H9 (cell line): ENCODE data around the gene MYO1E. TPM values are rescaled to one million over a fixed set of nuclear protein-coding genes. Genes with fewer than 3 reads are reported as not detected.

ENCODE experiments used
- DNase-seq: peaks from one replicate; pipeline ENCODE4 v3.0.0-alpha.2; 2017
- H2AFZ ChIP-seq: one replicate; pipeline ENCODE4 v1.6.1; 2013; ENCODE audit warnings: mild to moderate bottlenecking, low read length, control low read depth, moderate library complexity
- H2AK5ac ChIP-seq: 2 replicates; pipeline ENCODE4 v1.6.1; 2013; ENCODE audit warnings: low read length, control low read depth, mixed read lengths; ENCODE audit not compliant: insufficient read length
- H2BK120ac ChIP-seq: one replicate; pipeline ENCODE4 v1.6.1; 2013; ENCODE audit warnings: low read depth, mild to moderate bottlenecking, low read length, control low read depth, inconsistent platforms; ENCODE audit not compliant: poor library complexity, severe bottlenecking
- H2BK12ac ChIP-seq: 2 replicates; pipeline ENCODE4 v1.6.1; 2013; ENCODE audit warnings: low read length, control low read depth, mixed read lengths, low read depth; ENCODE audit not compliant: insufficient read length
- H2BK15ac ChIP-seq: 2 replicates; pipeline ENCODE4 v1.6.1; 2013; ENCODE audit warnings: low read depth, low read length, control low read depth
- H2BK20ac ChIP-seq: one replicate; pipeline ENCODE4 v1.6.1; 2013; ENCODE audit warnings: low read depth, mild to moderate bottlenecking, low read length, control low read depth, inconsistent platforms; ENCODE audit not compliant: poor library complexity, severe bottlenecking
- H2BK5ac ChIP-seq: 2 replicates; pipeline ENCODE4 v1.6.1; 2013; ENCODE audit warnings: low read length, control low read depth, mixed read lengths; ENCODE audit not compliant: insufficient read length
- H3K14ac ChIP-seq: 2 replicates; pipeline ENCODE4 v1.6.1; 2013; ENCODE audit warnings: low read length, control low read depth; ENCODE audit not compliant: insufficient read depth
- H3K18ac ChIP-seq: 2 replicates; pipeline ENCODE4 v1.6.1; 2013; ENCODE audit warnings: low read depth, mild to moderate bottlenecking, mixed read lengths, low read length, control low read depth; ENCODE audit not compliant: insufficient read length
- H3K23ac ChIP-seq: 2 replicates; pipeline ENCODE4 v1.6.1; 2013; ENCODE audit warnings: low read length, control low read depth, mixed read lengths, low read depth; ENCODE audit not compliant: insufficient read length
- H3K23me2 ChIP-seq: 2 replicates; pipeline ENCODE4 v1.6.1; 2013; ENCODE audit warnings: low read depth, mild to moderate bottlenecking, mixed read lengths, low read length, control low read depth; ENCODE audit not compliant: insufficient read length, poor library complexity, severe bottlenecking
- H3K27ac ChIP-seq: 2 replicates; pipeline ENCODE4 v1.5.1; 2013; ENCODE audit warnings: low read length, control low read depth, mixed read lengths, low read depth; ENCODE audit not compliant: insufficient read length
- H3K27me3 ChIP-seq: 2 replicates; pipeline ENCODE4 v1.6.1; 2013; ENCODE audit warnings: low read length, control low read depth, inconsistent platforms; ENCODE audit not compliant: insufficient read depth
- H3K4ac ChIP-seq: 2 replicates; pipeline ENCODE4 v1.6.1; 2013; ENCODE audit warnings: low read depth, mild to moderate bottlenecking, control low read depth, inconsistent platforms, low read length, moderate library complexity
- H3K4me1 ChIP-seq: 2 replicates; pipeline ENCODE4 v1.6.1; 2013; ENCODE audit warnings: low read length, control low read depth, inconsistent platforms; ENCODE audit not compliant: insufficient read depth
- H3K4me2 ChIP-seq: 2 replicates; pipeline ENCODE4 v1.6.1; 2013; ENCODE audit warnings: low read length, control low read depth, mixed read lengths; ENCODE audit not compliant: insufficient read length, insufficient read depth
- H3K56ac ChIP-seq: 2 replicates; pipeline ENCODE4 v1.6.1; 2013; ENCODE audit warnings: low read depth, mild to moderate bottlenecking, mixed read lengths, low read length, control low read depth; ENCODE audit not compliant: insufficient read length
- H3K79me1 ChIP-seq: 2 replicates; pipeline ENCODE4 v1.6.1; 2013; ENCODE audit warnings: low read depth, mild to moderate bottlenecking, moderate library complexity, low read length, control low read depth, inconsistent platforms; ENCODE audit not compliant: insufficient read depth, poor library complexity, severe bottlenecking
- H3K79me2 ChIP-seq: 2 replicates; pipeline ENCODE4 v1.6.1; 2013; ENCODE audit warnings: low read length, control low read depth, inconsistent platforms; ENCODE audit not compliant: insufficient read depth
- H3K9ac ChIP-seq: 2 replicates; pipeline ENCODE4 v1.6.1; 2013; ENCODE audit warnings: low read length, control low read depth, mixed read lengths; ENCODE audit not compliant: insufficient read length; ENCODE audit errors: extremely low read depth
- H3K9me3 ChIP-seq: one replicate; pipeline ENCODE4 v1.6.1; 2013; ENCODE audit warnings: low read depth, low read length, inconsistent platforms; ENCODE audit not compliant: control insufficient read depth
- H3T11ph ChIP-seq: one replicate; pipeline ENCODE4 v1.6.1; 2013; ENCODE audit warnings: mild to moderate bottlenecking, low read length, control low read depth, inconsistent platforms
- H4K20me1 ChIP-seq: one replicate; pipeline ENCODE4 v1.6.1; 2013; ENCODE audit not compliant: control insufficient read depth, insufficient read length, insufficient read depth
- H4K5ac ChIP-seq: 2 replicates; pipeline ENCODE4 v1.6.1; 2013; ENCODE audit warnings: low read depth, mild to moderate bottlenecking, mixed read lengths, low read length, control low read depth; ENCODE audit not compliant: insufficient read length
- H4K8ac ChIP-seq: replicated peaks from 2 replicates; pipeline ENCODE4 v1.6.1; 2013; ENCODE audit warnings: low read length, control low read depth, mixed read lengths, low read depth; ENCODE audit not compliant: insufficient read length
- H4K91ac ChIP-seq: 2 replicates; pipeline ENCODE4 v1.6.1; 2013; ENCODE audit warnings: low read depth, mild to moderate bottlenecking, moderate library complexity, mixed read lengths, low read length, control low read depth; ENCODE audit not compliant: insufficient read length
- H3K27ac Mint-ChIP-seq, 3 experiments: 2 replicates in 2 of 3; 3 replicates in 1 of 3; pipeline ENCODE4 v1.8.0; 2020 to 2021; ENCODE audit warnings: mixed read lengths in 3 of 3, mild to moderate bottlenecking in 1 of 3, moderate library complexity in 1 of 3
- H3K27me3 Mint-ChIP-seq: 2 replicates; pipeline ENCODE4 v1.8.0; 2021; ENCODE audit warnings: low read depth, mild to moderate bottlenecking, moderate library complexity, mixed read lengths
- H3K36me3 Mint-ChIP-seq, 3 experiments: 2 replicates in 2 of 3; 3 replicates in 1 of 3; pipeline ENCODE4 v1.8.0; 2020 to 2021; ENCODE audit warnings: low read depth in 3 of 3, mixed read lengths in 3 of 3; ENCODE audit not compliant: insufficient read depth in 1 of 3
- H3K4me1 Mint-ChIP-seq, 2 experiments: 2 replicates each; pipeline ENCODE4 v1.8.0; 2020; ENCODE audit warnings: mixed read lengths in 2 of 2
- H3K4me3 Mint-ChIP-seq, 2 experiments: 2 replicates in 1 of 2; 3 replicates in 1 of 2; pipeline ENCODE4 v1.8.0; 2020 to 2021; ENCODE audit warnings: mild to moderate bottlenecking in 2 of 2, mixed read lengths in 2 of 2, moderate library complexity in 1 of 2
- H3K9me3 Mint-ChIP-seq, 2 experiments: 2 replicates in 1 of 2; 3 replicates in 1 of 2; pipeline ENCODE4 v1.8.0; 2020; ENCODE audit warnings: mild to moderate bottlenecking in 2 of 2, mixed read lengths in 2 of 2, moderate library complexity in 1 of 2
- CTCF ChIP-seq: fragments of 200-600 bp; sonication (generic); conservative IDR thresholded peaks from 3 replicates; pipeline ENCODE4 v1.8.0; 2021; ENCODE audit warnings: antibody characterized with exemption, mild to moderate bottlenecking
- WGBS: extraction: QIAGEN DNeasy Blood & Tissue Kit; methylation state at CpG from one replicate; pipeline ENCODE4 v1.1.7; 2013; ENCODE audit warnings: missing lambda C conversion rate, low lambda C conversion rate, mixed read lengths; ENCODE audit not compliant: insufficient read length; ENCODE audit errors: extremely low coverage; 5-methylcytosine and 5-hydroxymethylcytosine counted together
- total RNA-seq: library from RNA; stranded (reverse); gene quantifications from 2 replicates; pipeline ENCODE4 v1.2.1, GENCODE V29; 2021

The MYO1E gene
- total RNA-seq, 1 experiment from 2014 or later = 235 TPM

GRCh38 chr15:59300618-59301139, 72.0 kb downstream of the MYO1E start:
- Histone ChIP-seq H3K9me3 (no peaks in the 10 kb centered on the region), H3K23ac (no peak overlapping the region), H3K18ac (no peak overlapping the region), H3K27ac (no peak overlapping the region), H3K79me1 (no peaks in the 10 kb centered on the region), H3K4me2 (no peak overlapping the region), H3K79me2 (no peaks in the 10 kb centered on the region; the same call in 1 of the 2 replicates), H2BK15ac (no peak overlapping the region), H3T11ph (no peak overlapping the region), H3K27me3 (no peaks in the 10 kb centered on the region), H4K20me1 (no peaks in the 10 kb centered on the region), H2BK120ac (no peak overlapping the region), H2AFZ (no peak overlapping the region), H3K4ac (no peak overlapping the region), H2BK20ac (no peak overlapping the region), H2BK12ac (no peak overlapping the region), H4K91ac (no peak overlapping the region), H2AK5ac (no peak overlapping the region), H4K5ac (no peak overlapping the region), H3K23me2 (no peaks in the 10 kb centered on the region), H3K4me1 (peaks cover 5% of the 10 kb centered on the region; the same call in 1 of the 2 replicates), H4K8ac (no peak overlapping the region), H2BK5ac (no peak overlapping the region), H3K9ac (no peak overlapping the region), H3K56ac (no peak overlapping the region), H3K14ac (no peak overlapping the region)
- Mint-ChIP-seq H3K4me3 (no peak overlapping the region), H3K9me3 (no peaks in the 10 kb centered on the region; a peak in 1 of 5 replicates), H3K27ac (peak overlapping the region in 1 of 3 experiments; percentile 50; a peak in 2 of 7 replicates), H3K4me1 (peaks cover 52 to 64% of the 10 kb centered on the region in 2 experiments), H3K27me3 (no peaks in the 10 kb centered on the region), H3K36me3 (peaks cover 0 to 4% (median 3%) of the 10 kb centered on the region in 3 experiments; a peak in 2 of 7 replicates)
- WGBS = no CpG with 5 or more reads among the region's 6 CpGs
- DNase-seq = no peak
- TF ChIP-seq CTCF = no peak
